Measurements from ENCODE around the gene PNPLA5.

PNPLA5 gene

GRCh38 chr22:43838571-43839307 is 53.1 kb downstream of the PNPLA5 start:
- DNase-seq (ENCODE audit: low spot score) = no peak

DNA sequence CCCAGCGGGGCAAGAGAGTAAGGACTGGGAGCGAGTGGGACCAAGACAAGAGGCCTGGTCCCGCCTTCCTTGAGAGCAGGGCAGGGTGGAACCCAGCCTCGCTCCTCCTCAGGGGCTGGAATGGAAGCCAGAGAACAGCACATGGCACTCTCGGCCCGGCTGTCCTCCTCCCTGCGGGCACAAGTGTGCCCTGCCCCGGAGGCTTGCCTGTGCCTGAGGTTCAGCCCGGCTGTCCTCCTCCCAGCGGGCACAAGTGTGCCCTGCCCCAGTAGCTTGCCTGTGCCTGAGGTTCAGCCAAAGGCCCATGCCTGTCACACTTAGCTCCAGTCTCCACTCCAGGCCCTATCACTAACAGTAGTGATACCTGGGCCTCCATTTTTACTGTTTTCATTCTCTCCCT is 53.7 kb downstream of the PNPLA5 start:
- DNase-seq (ENCODE audit: low spot score) = no peak

DNA sequence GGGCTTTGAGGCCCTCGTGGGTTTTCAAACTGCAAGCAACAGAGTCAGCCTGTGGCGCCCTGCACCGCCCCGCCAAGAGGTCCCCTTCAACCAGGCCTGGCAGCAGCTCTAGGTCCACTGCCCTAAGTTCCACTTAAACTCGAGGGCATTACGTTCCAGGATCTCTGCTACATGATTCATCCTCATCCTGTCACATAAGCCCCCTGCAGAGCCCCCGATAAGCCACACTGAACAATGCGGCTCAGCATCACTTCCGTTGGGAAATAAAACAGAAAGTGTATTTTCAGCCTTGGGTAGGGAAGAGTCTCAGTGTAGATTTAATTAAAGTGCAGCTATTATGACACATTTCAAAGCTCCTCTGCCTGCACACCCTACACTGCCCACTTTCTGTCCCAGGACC is 54.1 kb downstream of the PNPLA5 start:
- no peak for DNase-seq (ENCODE audit: low spot score)

- no peak for DNase-seq (ENCODE audit: low spot score)
These were observed 56.1 kb downstream of the PNPLA5 start for GRCh38 chr22:43835736-43836135.

DNA sequence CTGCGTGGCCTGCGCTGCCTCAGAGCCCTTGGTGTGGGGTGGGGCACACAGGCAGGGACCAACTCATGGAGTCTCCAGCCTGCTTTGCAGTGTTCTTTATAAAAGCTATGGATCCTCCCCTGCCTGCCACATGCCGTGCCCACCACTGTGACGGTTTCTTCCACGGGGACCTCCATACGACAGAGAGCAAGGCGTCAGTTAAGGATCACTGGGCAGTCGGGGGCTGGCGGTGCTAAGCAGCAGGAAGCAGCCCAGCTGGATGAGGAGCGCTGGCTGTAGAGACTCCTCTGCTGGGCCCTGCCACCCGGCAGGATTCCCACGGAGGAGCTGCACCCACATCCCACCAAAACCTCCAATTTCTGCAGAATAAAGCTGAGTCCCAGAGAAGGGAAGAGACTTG is 56.6 kb downstream of the PNPLA5 start:
- no peak for DNase-seq (ENCODE audit: low spot score)

GRCh38 chr22:43833286-43834240 is 58.2 kb downstream of the PNPLA5 start:
- no peak for DNase-seq (ENCODE audit: low spot score)

DNA sequence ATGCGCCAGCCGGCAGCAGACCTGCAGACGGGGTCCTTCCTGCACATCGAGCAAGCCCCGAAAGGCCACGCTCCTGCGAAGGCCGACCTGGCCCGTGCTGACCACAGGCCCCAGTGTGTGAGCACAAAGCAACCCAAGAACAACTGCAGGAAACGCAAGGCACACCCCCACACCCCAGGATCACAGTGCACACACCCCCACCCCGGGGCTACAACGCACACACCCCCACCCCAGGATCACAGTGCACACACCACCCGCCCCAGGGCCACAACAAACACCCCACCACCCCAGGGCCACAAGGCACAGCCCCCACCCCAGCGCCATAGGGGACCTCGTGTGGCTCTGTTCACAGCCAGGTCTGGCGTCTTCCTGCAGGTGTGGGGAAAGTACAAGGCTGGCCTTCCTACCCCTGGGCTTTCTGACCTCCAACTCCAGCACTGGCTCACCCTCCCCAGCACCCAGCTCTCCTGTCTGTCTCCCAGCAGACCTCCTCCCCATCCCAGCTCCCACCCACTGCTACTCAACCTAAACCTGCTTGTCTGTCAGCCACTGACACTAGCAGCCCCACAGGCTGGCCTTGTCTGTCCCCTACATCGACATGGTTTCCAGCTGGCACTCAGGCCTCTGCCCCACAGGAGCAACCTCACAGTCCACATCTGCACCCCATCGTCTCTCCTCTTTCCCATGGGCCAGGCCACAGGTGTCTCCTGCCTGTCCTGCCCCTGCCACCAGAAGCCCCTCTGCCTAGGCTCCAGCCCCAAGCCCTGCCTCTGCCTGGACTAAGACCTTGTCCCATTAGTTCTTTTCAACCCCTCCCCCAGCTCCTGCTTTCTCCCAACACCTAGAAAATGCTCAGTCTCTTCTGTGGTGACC is 59.2 kb downstream of the PNPLA5 start:
- DNase-seq (ENCODE audit: low spot score) = no peak

GRCh38 chr22:43831561-43832392 is 60.0 kb downstream of the PNPLA5 start:
- no peak for DNase-seq (ENCODE audit: low spot score)

- DNase-seq (ENCODE audit: low spot score) = no peak
These were observed 60.8 kb downstream of the PNPLA5 start for GRCh38 chr22:43830931-43831560.

- DNase-seq (ENCODE audit: low spot score) = no peak
These were observed 61.6 kb downstream of the PNPLA5 start for GRCh38 chr22:43829904-43830851.

Data from germinal center (tissue), 1 donor.